Measurements from ENCODE around the gene TMED1. TPM values are rescaled to one million over a fixed set of nuclear protein-coding genes. Genes with fewer than 3 reads are reported as not detected.

The TMED1 gene
- total and polyA plus RNA-seq, 11 donors = 27.0 to 76.5 (median 35.8) TPM

- no peak overlapping the region for H3K27ac ChIP-seq
- DNase-seq = no peak
- peaks cover 0 to 1% (median 0%) of the 10 kb centered on the region in 12 donors for H3K4me1 ChIP-seq
- TF ChIP-seq CTCF (IDR thresholded peaks at IDR 0.05) (no peak), POLR2A (IDR thresholded peaks at IDR 0.05) (no peak)
- peaks cover 2 to 100% (median 98%) of the 10 kb centered on the region in 9 donors for H3K36me3 ChIP-seq
- no peak for ATAC-seq
- no peak overlapping the region for H3K4me3 ChIP-seq
- H3K9me3 ChIP-seq = no peaks in the 10 kb centered on the region
- no peaks in the 10 kb centered on the region for H3K27me3 ChIP-seq
- 87 to 91% (median 88%) methylated on average over 10 of the region's 10 CpGs for WGBS, 4 donors
- intact Hi-C loops (cut with DNase I) = no loop called here
Measured at GRCh38 chr19:10789866-10790265, 46.1 kb downstream of the TMED1 start.

DNA sequence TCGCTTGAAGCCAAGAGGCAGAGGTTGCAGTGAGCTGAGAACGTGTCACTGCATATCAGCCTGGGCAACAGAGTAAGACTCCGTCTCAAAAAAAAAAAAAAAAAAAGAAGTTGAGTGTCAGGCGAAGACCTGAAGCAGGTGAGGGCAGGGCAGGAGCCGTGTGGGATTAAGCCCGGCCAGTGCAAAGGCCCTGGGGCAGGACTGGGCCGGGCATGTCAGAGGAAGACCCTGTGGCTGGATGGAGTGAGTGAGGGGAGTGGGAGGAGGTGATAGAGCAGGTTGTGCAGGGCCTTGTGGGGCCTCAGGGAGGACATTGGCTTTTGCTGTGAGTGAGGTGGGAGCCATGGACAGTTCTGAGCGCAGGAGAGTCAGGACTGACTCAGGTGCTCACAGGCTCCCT lies 47.9 kb downstream of the TMED1 start:
- TF ChIP-seq POLR2A (IDR thresholded peaks at IDR 0.05) = no peak
- no peak for TF ChIP-seq CTCF (IDR thresholded peaks at IDR 0.05)
- intact Hi-C loops (cut with DNase I) = no loop called here

GRCh38 chr19:10784257-10784656 lies 51.8 kb downstream of the TMED1 start:
- H3K27ac ChIP-seq = peak overlapping the region in 10 of 12 donors; percentile 25 to 81 (median 48)
- DNase-seq = peak; percentile 56 to 75 (median 61)
- no peaks in the 10 kb centered on the region for H3K27me3 ChIP-seq
- TF ChIP-seq POLR2A (IDR thresholded peaks at IDR 0.05) (no peak), CTCF (IDR thresholded peaks at IDR 0.05) (no peak)
- peaks cover 2 to 100% (median 96%) of the 10 kb centered on the region in 9 donors for H3K36me3 ChIP-seq
- peak in 3 of 4 donors; percentile 26 to 59 (median 51) for ATAC-seq
- H3K4me3 ChIP-seq = no peak overlapping the region
- H3K9me3 ChIP-seq = no peaks in the 10 kb centered on the region
- H3K4me1 ChIP-seq = peaks cover 0 to 52% (median 17%) of the 10 kb centered on the region in 12 donors
- WGBS, 4 donors = 51 to 65% (median 63%) methylated on average over 10 of the region's 10 CpGs
- intact Hi-C loops (cut with DNase I) = no loop called here

More for the DNA sequence above, 47.9 kb downstream of the TMED1 start:
- Histone ChIP-seq H3K4me1 (peaks cover 0 to 18% (median 3%) of the 10 kb centered on the region in 12 donors), H3K4me3 (no peak overlapping the region), H3K9me3 (no peaks in the 10 kb centered on the region), H3K27ac (no peak overlapping the region), H3K36me3 (peaks cover 2 to 100% (median 99%) of the 10 kb centered on the region in 9 donors), H3K27me3 (no peaks in the 10 kb centered on the region)
- DNase-seq = no peak
- WGBS, 4 donors = 94 to 96% (median 95%) methylated on average over 8 of the region's 8 CpGs
- no peak for ATAC-seq

- peak; percentile 70 to 89 (median 74) for ATAC-seq
- no peaks in the 10 kb centered on the region for H3K9me3 ChIP-seq
- peaks cover 0 to 66% (median 17%) of the 10 kb centered on the region in 12 donors for H3K4me1 ChIP-seq
Measured at GRCh38 chr19:10782795-10783194, 53.2 kb downstream of the TMED1 start.

More at GRCh38 chr19:10782795-10783194, 53.2 kb downstream of the TMED1 start:
- Histone ChIP-seq H3K4me3 (no peak overlapping the region), H3K36me3 (peaks cover 2 to 100% (median 96%) of the 10 kb centered on the region in 9 donors), H3K27me3 (no peaks in the 10 kb centered on the region), H3K27ac (peak overlapping the region in 5 of 12 donors; percentile 0 to 81 (median 46))
- WGBS, 4 donors = 57 to 76% (median 68%) methylated on average over 13 of the region's 13 CpGs
- DNase-seq = peak in 4 of 5 donors; percentile 32 to 86 (median 72)
- intact Hi-C loops (cut with DNase I) = no loop called here
- TF ChIP-seq CTCF (IDR thresholded peaks at IDR 0.05) = no peak
- no peak for TF ChIP-seq POLR2A (IDR thresholded peaks at IDR 0.05)

Small RNAs within 50 kb of the gene (microRNA-seq; reads per million reads assigned to microRNA genes)
- gene MIR199A1 (0.21 to 0.77 (median 0.43) reads per million in 4 donors), gene MIR6793 (0 to 6.2 (median 1.0) reads per million in 4 donors)

Other genes with a start within 250 kb of the TMED1 start
- gene AP1M2, start 248.9 kb downstream of the TMED1 start, total RNA-seq = 1 to 10 TPM in 1 of 9 donors, not detected in 8; 3.6 TPM
- not detected for gene AP1M2, start 248.9 kb downstream of the TMED1 start, polyA plus RNA-seq
- 100 to 1,000 TPM in 2 of 9 donors, 10 to 100 TPM in 7; 63.8 to 130 (median 91.9) TPM for gene SLC44A2, start 210.7 kb downstream of the TMED1 start, total RNA-seq
- gene SLC44A2, start 210.7 kb downstream of the TMED1 start, polyA plus RNA-seq = 10 to 100 TPM; 43.1 to 66.3 TPM
- 100 to 1,000 TPM in 7 of 9 donors, 10 to 100 TPM in 2; 45.7 to 140 (median 118) TPM for gene ILF3, start 181.9 kb downstream of the TMED1 start, total RNA-seq
- 10 to 100 TPM; 62.1 to 94.4 TPM for gene ILF3, start 181.9 kb downstream of the TMED1 start, polyA plus RNA-seq
- gene QTRT1, start 134.8 kb downstream of the TMED1 start, total RNA-seq = 10 to 100 TPM; 16.6 to 31.8 (median 25.7) TPM
- gene QTRT1, start 134.8 kb downstream of the TMED1 start, polyA plus RNA-seq = 10 to 100 TPM; 32.1 to 46.6 TPM
- 100 to 1,000 TPM in 8 of 9 donors, 10 to 100 TPM in 1; 98.9 to 204 (median 137) TPM for gene DNM2, start 118.1 kb downstream of the TMED1 start, total RNA-seq
- 100 to 1,000 TPM in 1 of 2 donors, 10 to 100 TPM in 1; 98.9 to 118 TPM for gene DNM2, start 118.1 kb downstream of the TMED1 start, polyA plus RNA-seq
- 1 to 10 TPM in 4 of 9 donors, under 1 TPM in 5; 0.21 to 6.0 (median 0.86) TPM for gene C19orf38, start 12.2 kb upstream of the TMED1 start, total RNA-seq
- 1 to 10 TPM in 1 of 2 donors, under 1 TPM in 1; 0.23 to 1.1 TPM for gene C19orf38, start 12.2 kb upstream of the TMED1 start, polyA plus RNA-seq
- 10 to 100 TPM; 22.4 to 39.5 (median 29.3) TPM for gene CARM1, start 35.3 kb upstream of the TMED1 start, total RNA-seq
- 10 to 100 TPM; 26.9 to 38.6 TPM for gene CARM1, start 35.3 kb upstream of the TMED1 start, polyA plus RNA-seq
- gene YIPF2, start 92.4 kb upstream of the TMED1 start, total RNA-seq = 10 to 100 TPM; 11.5 to 27.1 (median 17.3) TPM
- 10 to 100 TPM; 21.5 to 38.7 TPM for gene YIPF2, start 92.4 kb upstream of the TMED1 start, polyA plus RNA-seq
- gene TIMM29, start 92.6 kb upstream of the TMED1 start, total RNA-seq = 10 to 100 TPM; 10.0 to 29.3 (median 14.5) TPM
- gene TIMM29, start 92.6 kb upstream of the TMED1 start, polyA plus RNA-seq = 10 to 100 TPM; 15.5 to 17.3 TPM
- gene SMARCA4, start 124.8 kb upstream of the TMED1 start, total RNA-seq = 10 to 100 TPM; 34.1 to 70.9 (median 48.3) TPM
- 10 to 100 TPM; 49.5 to 62.5 TPM for gene SMARCA4, start 124.8 kb upstream of the TMED1 start, polyA plus RNA-seq

All from heart left ventricle (tissue), 16 donors.